AG08395 (cell line): ENCODE data around the gene PRKX.
A peak's percentile ranks its signal among the peaks of the same experiment; 100 is the strongest.
"Not testable (repeated sequence)": the region's sequence is repeated elsewhere in the genome, so short reads cannot be mapped to it uniquely, and the experiment has no call there.

ENCODE experiments used
- DNase-seq: peaks from one replicate; pipeline ENCODE4 v3.0.0; 2012; ENCODE audit warnings: mixed read lengths, low spot score

PRKX gene

DNA sequence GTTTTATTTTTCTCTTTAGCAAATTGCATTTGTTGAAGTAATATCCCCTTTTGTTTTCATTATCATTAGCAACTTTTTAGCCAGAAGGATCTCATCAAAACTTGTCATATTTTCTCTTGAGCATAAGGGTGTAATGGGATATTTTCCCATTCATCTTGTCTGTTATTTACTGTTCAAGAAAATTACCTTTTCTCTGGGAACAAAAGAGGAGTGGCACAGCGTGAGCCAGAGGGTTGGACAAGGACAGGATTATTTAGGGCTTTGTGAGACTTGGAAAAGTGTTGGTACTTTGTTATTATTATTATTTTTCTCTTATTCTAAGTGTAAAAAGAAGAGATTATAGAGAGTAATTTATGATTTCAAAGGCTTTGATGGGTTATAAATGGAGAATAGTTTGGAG, 135.9 kb downstream of the PRKX start:
- no peak for DNase-seq

DNA sequence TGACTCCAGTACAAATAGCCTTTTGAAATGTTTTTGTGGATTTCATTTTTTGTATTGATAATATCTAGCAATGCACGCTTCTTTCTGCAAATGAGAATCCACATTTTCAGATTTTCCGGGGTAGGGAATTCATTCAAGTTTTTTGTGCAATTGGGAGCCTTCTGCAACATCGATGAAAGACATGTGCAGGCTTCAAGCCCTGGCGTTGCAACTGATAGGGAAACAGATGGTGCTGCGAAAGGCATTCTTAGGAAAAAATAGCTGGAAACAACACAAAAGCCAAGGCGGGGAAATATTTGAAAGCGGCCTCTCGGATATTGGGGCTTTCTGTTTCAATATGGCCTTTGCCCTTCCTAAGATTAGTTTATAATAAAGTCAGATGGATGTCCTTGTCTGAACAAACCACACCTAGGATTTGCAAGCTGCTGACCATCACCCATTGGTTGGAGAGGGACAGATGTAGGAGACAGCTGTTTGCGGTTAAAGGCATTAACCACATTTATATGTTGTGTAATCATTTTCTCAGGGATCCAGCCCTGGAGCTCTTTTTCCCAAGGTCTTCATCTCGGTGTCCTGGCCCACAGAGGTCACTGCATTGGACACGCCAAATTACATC, 136.5 kb downstream of the PRKX start:
- peak; percentile 32 for DNase-seq

DNA sequence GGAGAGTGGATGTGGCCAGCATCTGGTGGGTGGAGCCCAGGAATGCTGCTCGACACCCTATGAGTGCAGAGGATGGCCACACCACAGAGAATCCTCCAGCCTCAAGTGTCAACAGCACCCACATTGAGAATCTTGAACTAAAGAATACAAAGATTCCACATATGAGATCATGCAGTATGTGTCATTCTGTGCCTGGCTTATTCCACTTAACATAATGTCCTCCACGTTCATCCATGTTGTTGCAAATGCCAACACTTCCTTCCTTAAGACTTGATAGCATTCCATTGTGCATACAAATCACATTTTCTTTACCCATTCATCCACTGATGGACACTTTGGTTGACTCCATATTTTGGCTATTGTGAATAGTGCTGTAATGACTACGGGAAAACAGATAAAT, 145.8 kb downstream of the PRKX start:
- DNase-seq, result no peak

DNA sequence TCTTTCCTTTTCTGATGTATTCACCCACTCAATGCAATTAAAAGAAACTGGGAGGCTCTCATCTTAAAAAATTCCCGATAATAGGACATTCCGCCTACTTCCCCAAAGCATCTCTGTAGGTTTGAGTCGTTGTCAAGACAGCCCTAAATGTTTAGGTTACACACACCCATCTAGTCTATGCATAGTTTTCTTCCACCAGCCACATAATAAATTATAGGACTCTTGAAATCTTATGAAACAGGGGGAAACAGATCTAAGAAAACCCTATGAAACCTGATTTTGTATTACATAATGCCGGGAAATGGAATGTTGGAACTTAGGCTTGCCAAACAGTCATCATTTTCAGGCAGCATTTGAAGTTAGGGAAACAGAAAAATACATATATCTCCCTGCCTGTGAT, 150.0 kb downstream of the PRKX start:
- no peak for DNase-seq

DNA sequence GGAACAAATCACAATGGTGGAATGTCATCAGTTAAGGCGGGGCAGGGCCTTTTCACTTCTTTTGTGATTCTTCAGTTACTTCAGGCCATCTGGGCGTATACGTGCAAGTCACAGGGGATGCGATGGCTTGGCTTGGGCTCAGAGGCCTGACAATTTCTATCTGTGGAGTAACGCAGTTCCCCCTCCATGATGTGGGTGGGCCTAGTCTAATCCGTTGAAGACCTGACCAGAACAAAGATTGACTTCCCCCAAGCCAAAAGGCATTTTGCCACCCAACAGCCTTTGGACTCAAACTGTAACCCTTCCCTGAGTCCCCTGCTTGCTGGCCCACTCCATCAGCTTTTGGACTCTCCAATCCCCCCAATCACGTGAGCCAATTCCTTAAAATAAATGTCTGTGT, 153.4 kb downstream of the PRKX start:
- DNase-seq, result not testable (repeated sequence)
